IPS-18c (cell line): ENCODE results near the gene BRWD1.
"Not testable (repeated sequence)": the region's sequence is repeated elsewhere in the genome, so short reads cannot be mapped to it uniquely, and the experiment has no call there.

ENCODE experiments used
- H3K4me3 ChIP-seq: 2 replicates; pipeline ENCODE4 v1.7.0; 2013; ENCODE audit warnings: low read depth, mild to moderate bottlenecking, low read length, moderate library complexity; ENCODE audit not compliant: insufficient read depth
- H3K9me3 ChIP-seq: one replicate; pipeline ENCODE4 v1.6.1; 2013; ENCODE audit warnings: mild to moderate bottlenecking, low read length, moderate library complexity; ENCODE audit not compliant: control insufficient read depth, insufficient read depth

The BRWD1 gene

GRCh38 chr21:39137248-39138178 is 175.9 kb downstream of the BRWD1 start:
- Histone ChIP-seq H3K9me3 (no peaks in the 10 kb centered on the region), H3K4me3 (0 out of 2 replicates have a peak overlapping the region, but pooled peaks have one; percentile 1)

GRCh38 chr21:39136711-39137110 is 176.7 kb downstream of the BRWD1 start:
- H3K9me3 ChIP-seq: no peaks in the 10 kb centered on the region
- H3K4me3 ChIP-seq: no peak overlapping the region

DNA sequence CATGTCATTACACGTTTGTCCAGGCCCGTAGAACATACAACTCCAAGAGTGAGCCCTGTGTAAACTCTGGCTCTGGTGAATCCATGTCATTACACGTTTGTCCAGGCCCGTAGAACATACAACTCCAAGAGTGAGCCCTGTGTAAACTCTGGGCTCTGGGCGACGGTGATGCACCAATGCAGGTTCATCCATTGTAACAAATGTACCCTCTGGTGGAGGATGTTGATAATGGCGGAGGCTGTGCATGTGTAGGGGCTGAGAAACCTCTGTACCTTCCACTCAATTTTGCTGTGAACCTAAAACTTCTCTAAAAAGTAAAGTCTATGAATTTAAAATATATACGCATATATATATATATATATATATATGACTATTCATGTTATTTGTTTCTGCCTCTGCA is 177.3 kb downstream of the BRWD1 start:
- not testable (repeated sequence) for H3K9me3 ChIP-seq, H3K4me3 ChIP-seq

DNA sequence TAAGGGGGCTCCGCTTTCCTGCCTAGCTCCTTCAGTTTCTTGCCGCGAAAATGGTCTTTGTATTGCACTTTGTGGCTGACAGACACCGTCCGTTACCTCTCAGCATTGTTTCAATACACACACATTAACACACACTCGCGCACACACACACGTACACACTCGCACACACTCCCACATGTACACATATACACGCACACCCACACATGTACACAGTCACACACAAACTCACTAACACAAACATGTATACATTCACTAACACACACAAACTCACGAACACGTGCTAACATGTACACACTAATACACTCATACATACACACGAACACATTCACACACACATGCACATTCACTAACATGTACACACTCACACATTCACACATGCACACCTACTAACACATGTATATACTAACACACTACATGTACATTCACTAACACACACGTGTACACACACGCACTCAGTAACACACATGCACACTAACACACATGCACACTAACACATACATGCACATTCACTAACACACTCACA is 179.1 kb downstream of the BRWD1 start:
- Histone ChIP-seq H3K4me3 (no peak overlapping the region), H3K9me3 (no peaks in the 10 kb centered on the region)
